A549 (cell line): Measurements from ENCODE around the gene AXDND1.

ENCODE experiments used
- CBX2 ChIP-seq: fragments of 200-600 bp; sonication (generic); IDR thresholded peaks from 2 replicates; pipeline ENCODE4 v1.6.1; 2016; ENCODE audit warnings: low read depth, mild to moderate bottlenecking, borderline replicate concordance
- EP300 ChIP-seq, 2 experiments: fragments of >200 bp; sonication (Bioruptor Twin); formaldehyde crosslinking; IDR thresholded peaks; 2 replicates in 1 of 2; 3 replicates in 1 of 2; pipeline ENCODE4 v1.6.1; 2016 to 2017
- NR3C1 ChIP-seq: fragments of >200 bp; sonication (Bioruptor Twin); formaldehyde crosslinking; IDR thresholded peaks from 3 replicates; pipeline ENCODE4 v1.6.1; 2017
- POLR2A ChIP-seq: IDR thresholded peaks from 2 replicates; pipeline ENCODE4 v1.6.1; 2012; ENCODE audit warnings: mild to moderate bottlenecking, low read length
- POLR2AphosphoS2 ChIP-seq: conservative IDR thresholded peaks from 2 replicates; pipeline ENCODE4 v1.6.1; 2012; ENCODE audit warnings: low read length, improper control_type of control experiment, inconsistent platforms
- RAD21 ChIP-seq, 2 experiments: fragments of >200 bp in 1 of 2; sonication (Bioruptor Twin) in 1 of 2; formaldehyde crosslinking in 1 of 2; IDR thresholded peaks in 1 of 2; conservative IDR thresholded peaks in 1 of 2; 2 replicates in 1 of 2; 3 replicates in 1 of 2; pipeline ENCODE4 v1.6.1; 2012 to 2018; ENCODE audit warnings: inconsistent platforms in 1 of 2
- SMC3 ChIP-seq: fragments of >200 bp; sonication (Bioruptor Twin); formaldehyde crosslinking; IDR thresholded peaks from 3 replicates; pipeline ENCODE4 v1.6.1; 2018; ENCODE audit warnings: inconsistent platforms
- TP53 ChIP-seq: fragments of 250-450 bp; sonication (Bioruptor Pico); IDR thresholded peaks from 2 replicates; pipeline ENCODE4 v1.5.0; 2021; ENCODE audit warnings: mild to moderate bottlenecking, moderate library complexity
- ZSCAN20 ChIP-seq: fragments of 250-450 bp; sonication (Bioruptor Pico); IDR thresholded peaks from 2 replicates; pipeline ENCODE4 v1.8.0; 2022; ENCODE audit warnings: mild to moderate bottlenecking, moderate library complexity
- TF ChIP-seq, protein P1 (sequence below): fragments of >200 bp; sonication (Bioruptor Twin); formaldehyde crosslinking; IDR thresholded peaks from 3 replicates; pipeline ENCODE4 v1.5.1; 2016

DNA sequence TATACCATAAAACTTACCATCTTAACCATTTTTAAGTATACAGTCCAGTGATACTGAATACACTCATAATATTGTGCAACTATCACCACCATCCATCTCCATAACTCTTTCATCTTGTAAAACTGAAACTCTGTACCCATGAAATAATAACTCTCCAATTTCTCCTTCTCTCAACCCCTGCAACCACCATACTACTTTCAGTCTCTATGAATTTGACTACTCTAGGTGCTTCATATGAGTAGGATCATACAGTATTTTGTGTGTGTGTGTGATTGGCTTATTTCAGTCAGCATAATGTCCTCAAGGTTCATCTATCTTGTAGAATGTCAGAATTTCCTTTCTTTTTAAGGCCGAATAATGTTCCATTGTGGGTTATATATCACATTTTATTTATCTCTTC, 192.3 kb downstream of the AXDND1 start:
- TF ChIP-seq RAD21 (conservative IDR thresholded peaks at IDR 0.05 in 1 of 2, IDR thresholded peaks at IDR 0.05 in 1 of 2): no peak
- TF ChIP-seq, protein P1, sequence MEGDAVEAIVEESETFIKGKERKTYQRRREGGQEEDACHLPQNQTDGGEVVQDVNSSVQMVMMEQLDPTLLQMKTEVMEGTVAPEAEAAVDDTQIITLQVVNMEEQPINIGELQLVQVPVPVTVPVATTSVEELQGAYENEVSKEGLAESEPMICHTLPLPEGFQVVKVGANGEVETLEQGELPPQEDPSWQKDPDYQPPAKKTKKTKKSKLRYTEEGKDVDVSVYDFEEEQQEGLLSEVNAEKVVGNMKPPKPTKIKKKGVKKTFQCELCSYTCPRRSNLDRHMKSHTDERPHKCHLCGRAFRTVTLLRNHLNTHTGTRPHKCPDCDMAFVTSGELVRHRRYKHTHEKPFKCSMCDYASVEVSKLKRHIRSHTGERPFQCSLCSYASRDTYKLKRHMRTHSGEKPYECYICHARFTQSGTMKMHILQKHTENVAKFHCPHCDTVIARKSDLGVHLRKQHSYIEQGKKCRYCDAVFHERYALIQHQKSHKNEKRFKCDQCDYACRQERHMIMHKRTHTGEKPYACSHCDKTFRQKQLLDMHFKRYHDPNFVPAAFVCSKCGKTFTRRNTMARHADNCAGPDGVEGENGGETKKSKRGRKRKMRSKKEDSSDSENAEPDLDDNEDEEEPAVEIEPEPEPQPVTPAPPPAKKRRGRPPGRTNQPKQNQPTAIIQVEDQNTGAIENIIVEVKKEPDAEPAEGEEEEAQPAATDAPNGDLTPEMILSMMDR: no peak
- no peak for TF ChIP-seq POLR2AphosphoS2
- TF ChIP-seq EP300 (IDR thresholded peaks at IDR 0.05): no peak
- TF ChIP-seq POLR2A: no peak
- TF ChIP-seq TP53 (CRISPR knock-in tag): no peak
- TF ChIP-seq CBX2: no peak
- TF ChIP-seq SMC3: no peak
- TF ChIP-seq ZSCAN20 (CRISPR knock-in tag): no peak
- TF ChIP-seq NR3C1: no peak
